ENCODE measurements around the gene SNX25.

DNA sequence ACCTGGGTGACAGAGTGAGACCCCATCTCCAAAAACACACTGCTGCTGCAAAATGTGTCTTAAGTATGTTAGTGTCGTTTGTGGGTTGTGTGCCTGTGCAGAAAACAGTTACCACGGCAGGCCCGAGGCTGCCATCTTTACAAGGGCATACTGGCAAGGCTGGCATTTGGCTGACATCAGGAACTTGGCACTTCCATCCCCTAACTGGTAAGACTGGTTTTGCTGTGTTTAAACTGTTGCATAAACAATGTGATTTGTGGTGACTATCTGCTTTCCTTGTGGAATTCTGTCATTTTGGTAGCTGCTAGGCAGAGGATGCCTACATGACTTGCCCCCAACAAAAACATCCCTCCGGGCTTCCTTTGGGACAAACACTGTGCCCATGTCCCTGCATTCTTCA is 174.1 kb downstream of the SNX25 start:
- TF ChIP-seq EP300 (IDR thresholded peaks at IDR 0.05) (no peak), POLR2A (IDR thresholded peaks at IDR 0.05) (no peak)
- TF ChIP-seq, protein P1, sequence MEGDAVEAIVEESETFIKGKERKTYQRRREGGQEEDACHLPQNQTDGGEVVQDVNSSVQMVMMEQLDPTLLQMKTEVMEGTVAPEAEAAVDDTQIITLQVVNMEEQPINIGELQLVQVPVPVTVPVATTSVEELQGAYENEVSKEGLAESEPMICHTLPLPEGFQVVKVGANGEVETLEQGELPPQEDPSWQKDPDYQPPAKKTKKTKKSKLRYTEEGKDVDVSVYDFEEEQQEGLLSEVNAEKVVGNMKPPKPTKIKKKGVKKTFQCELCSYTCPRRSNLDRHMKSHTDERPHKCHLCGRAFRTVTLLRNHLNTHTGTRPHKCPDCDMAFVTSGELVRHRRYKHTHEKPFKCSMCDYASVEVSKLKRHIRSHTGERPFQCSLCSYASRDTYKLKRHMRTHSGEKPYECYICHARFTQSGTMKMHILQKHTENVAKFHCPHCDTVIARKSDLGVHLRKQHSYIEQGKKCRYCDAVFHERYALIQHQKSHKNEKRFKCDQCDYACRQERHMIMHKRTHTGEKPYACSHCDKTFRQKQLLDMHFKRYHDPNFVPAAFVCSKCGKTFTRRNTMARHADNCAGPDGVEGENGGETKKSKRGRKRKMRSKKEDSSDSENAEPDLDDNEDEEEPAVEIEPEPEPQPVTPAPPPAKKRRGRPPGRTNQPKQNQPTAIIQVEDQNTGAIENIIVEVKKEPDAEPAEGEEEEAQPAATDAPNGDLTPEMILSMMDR (IDR thresholded peaks at IDR 0.05), result no peak
